Motor neuron (in vitro differentiated cells): ENCODE data around the gene ENTR1. TPM values are rescaled to one million over a fixed set of nuclear protein-coding genes. Genes with fewer than 3 reads are reported as not detected.
"Not testable (repeated sequence)": the region's sequence is repeated elsewhere in the genome, so short reads cannot be mapped to it uniquely, and the experiment has no call there.

Experiments
- ATAC-seq, 8 experiments: fragments of 200-7000 bp; cut with Tn5 transposase; replicated peaks in 6 of 8; 2 replicates each; pipeline ENCODE4 v1.8.0; 2021; ENCODE audit warnings: mild to moderate bottlenecking in 8 of 8, moderate library complexity in 8 of 8
- H3K27ac ChIP-seq, 2 donors: fragments of 250-450 bp; sonication (Bioruptor Pico); 2 replicates each; pipeline ENCODE4 v1.9.0; 2021; ENCODE audit warnings: antibody characterized with exemption in 2 of 2, mild to moderate bottlenecking in 2 of 2, moderate library complexity in 1 of 2
- H3K4me1 ChIP-seq, 2 donors: fragments of 250-450 bp; sonication (Bioruptor Pico); replicated peaks in 1 of 2; 2 replicates each; pipeline ENCODE4 v1.6.1; 2021; ENCODE audit warnings: antibody characterized with exemption in 2 of 2, mild to moderate bottlenecking in 2 of 2, moderate library complexity in 1 of 2
- H3K4me3 ChIP-seq, 5 donors: fragments of 250-450 bp; sonication (Bioruptor Pico); 2 replicates each; pipeline ENCODE4 v1.9.0; 2021; ENCODE audit warnings: antibody characterized with exemption in 5 of 5, mild to moderate bottlenecking in 5 of 5, moderate library complexity in 4 of 5
- WGBS, 10 experiments: fragments of 450-650 bp; shearing (Covaris generic); methylation state at CpG; one replicate each; pipeline ENCODE4 v1.0.0; 2022; 5-methylcytosine and 5-hydroxymethylcytosine counted together
- in situ Hi-C, 9 experiments: fragments of 400-800 bp; cut with MboI; loops; one replicate each; pipeline ENCODE4 v1.15.0; 2021; ENCODE audit warnings: low sequenced_read_pairs in 9 of 9, low pct_unique_long_range_greater_than_20kb in 2 of 9; ENCODE audit not compliant: unreplicated experiment in 9 of 9
- total RNA-seq, 8 experiments: library from RNA; unstranded; fragments of 300-600 nt; gene quantifications; 2 replicates each; pipeline versions ENCODE4 v1.2.3 to v1.2.4, GENCODE V29; 2022

Gene ENTR1
- total RNA-seq, 8 experiments from 2014 or later = 15.9 to 97.7 (median 29.6) TPM

GRCh38 chr9:136423432-136424146 is 13.2 kb upstream of the ENTR1 start:
- no peak overlapping the region for H3K27ac ChIP-seq
- no peaks in the 10 kb centered on the region for H3K4me1 ChIP-seq
- no peak overlapping the region for H3K4me3 ChIP-seq
- no peak for ATAC-seq
- in situ Hi-C loops = no loop called here
- WGBS, 10 experiments = 90 to 100% (median 94%) methylated on average over 4 to 15 of the region's 43 CpGs; no CpG with 5 or more reads in 5 of the 10 experiments

GRCh38 chr9:136422876-136423275 is 12.5 kb upstream of the ENTR1 start:
- H3K27ac ChIP-seq = no peak overlapping the region
- whole genome bisulfite sequencing, 10 experiments = 90 to 100% (median 97%) methylated on average over 1 to 21 of the region's 26 CpGs; no CpG with 5 or more reads in 5 of the 10 experiments
- no peaks in the 10 kb centered on the region for H3K4me1 ChIP-seq
- peak in 2 of 8 experiments; percentile 17 to 23 for ATAC-seq
- H3K4me3 ChIP-seq = no peak overlapping the region
- in situ Hi-C loops = no loop called here

- in situ Hi-C loops = no loop called here
- Histone ChIP-seq H3K27ac (no peak overlapping the region), H3K4me3 (no peak overlapping the region), H3K4me1 (no peaks in the 10 kb centered on the region)
- 96% methylated on average over 4 of the region's 21 CpGs; no CpG with 5 or more reads in 9 of the 10 experiments for WGBS, 10 experiments
- peak in 3 of 8 experiments; percentile 5 to 7 (median 7) for ATAC-seq
Measured at GRCh38 chr9:136421791-136422190, 11.4 kb upstream of the ENTR1 start.

DNA sequence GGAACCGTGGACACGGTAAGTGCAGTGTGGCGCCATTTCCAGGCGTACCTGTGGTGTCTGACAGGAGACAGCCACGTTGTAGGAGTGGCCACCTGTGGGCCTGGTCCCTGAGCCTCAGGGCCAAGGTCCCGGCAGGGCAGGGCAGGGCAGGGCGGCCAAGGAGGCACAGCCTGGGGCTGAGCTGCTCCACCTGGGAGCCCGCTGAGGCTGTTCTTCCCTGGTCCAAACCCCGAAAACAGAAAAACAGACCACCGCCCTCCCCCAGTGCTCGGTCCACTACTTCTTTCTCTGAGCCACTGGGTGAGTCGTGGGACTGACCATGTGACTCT is 8.6 kb upstream of the ENTR1 start:
- in situ Hi-C loops = no loop called here
- Histone ChIP-seq H3K4me3 (no peak overlapping the region), H3K27ac (no peak overlapping the region), H3K4me1 (no peaks in the 10 kb centered on the region)
- no peak for ATAC-seq
- WGBS, 10 experiments = 83 to 100% (median 100%) methylated on average over 1 to 8 of the region's 12 CpGs; no CpG with 5 or more reads in 5 of the 10 experiments

DNA sequence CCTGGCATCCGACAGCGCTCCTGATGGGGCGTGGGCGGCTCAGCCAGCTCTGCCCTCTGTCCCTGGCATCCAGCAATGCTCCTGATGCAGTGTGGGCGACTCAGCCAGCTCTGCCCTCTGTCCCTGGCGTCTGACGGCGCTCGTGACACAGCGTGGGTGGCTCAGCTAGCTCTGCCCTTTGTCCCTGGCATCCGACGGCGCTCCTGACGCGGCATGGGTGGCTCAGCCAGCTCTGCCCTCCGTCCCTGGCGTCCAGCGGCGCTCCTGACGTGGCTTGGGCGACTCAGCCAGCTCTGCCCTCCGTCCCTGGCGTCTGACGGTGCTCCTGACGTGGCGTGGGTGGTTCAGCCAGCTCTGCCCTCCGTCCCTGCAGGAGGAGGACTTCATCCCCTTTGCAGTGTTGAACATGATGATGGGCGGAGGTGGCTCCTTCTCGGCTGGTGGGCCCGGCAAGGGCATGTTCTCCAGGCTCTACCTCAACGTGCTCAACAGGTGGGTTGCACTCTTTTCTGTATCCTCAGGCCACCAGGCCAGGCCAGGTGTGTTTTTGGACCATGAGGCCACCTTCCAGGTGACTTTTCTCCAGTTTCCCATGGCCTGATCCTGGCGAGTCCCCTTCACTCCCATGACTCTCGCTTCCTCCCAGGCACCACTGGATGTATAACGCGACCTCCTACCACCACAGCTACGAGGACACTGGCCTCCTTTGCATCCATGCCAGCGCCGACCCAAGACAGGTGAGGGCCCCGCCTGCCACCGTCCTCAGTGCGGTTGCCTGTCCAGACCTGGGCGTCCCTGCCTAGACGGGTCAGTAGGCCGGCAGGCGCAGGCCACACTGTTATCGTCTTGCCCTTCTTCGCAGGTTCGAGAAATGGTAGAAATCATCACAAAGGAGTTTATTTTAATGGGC is 8.0 kb upstream of the ENTR1 start:
- no peaks in the 10 kb centered on the region for H3K4me1 ChIP-seq
- no peak overlapping the region for H3K4me3 ChIP-seq
- no peak overlapping the region for H3K27ac ChIP-seq
- WGBS, 10 experiments = 87 to 100% (median 96%) methylated on average over 2 to 18 of the region's 48 CpGs; no CpG with 5 or more reads in 4 of the 10 experiments
- in situ Hi-C loops = no loop called here
- ATAC-seq = peak in 1 of 8 experiments; percentile 9

GRCh38 chr9:136416914-136417313 is 6.5 kb upstream of the ENTR1 start:
- Histone ChIP-seq H3K4me1 (peaks cover 0 to 1% of the 10 kb centered on the region in 2 donors), H3K4me3 (no peak overlapping the region), H3K27ac (no peak overlapping the region)
- in situ Hi-C loops = no loop called here
- 70 to 97% (median 92%) methylated on average over 2 to 19 of the region's 19 CpGs; no CpG with 5 or more reads in 3 of the 10 experiments for WGBS, 10 experiments
- peak in 1 of 8 experiments; percentile 10 for ATAC-seq

DNA sequence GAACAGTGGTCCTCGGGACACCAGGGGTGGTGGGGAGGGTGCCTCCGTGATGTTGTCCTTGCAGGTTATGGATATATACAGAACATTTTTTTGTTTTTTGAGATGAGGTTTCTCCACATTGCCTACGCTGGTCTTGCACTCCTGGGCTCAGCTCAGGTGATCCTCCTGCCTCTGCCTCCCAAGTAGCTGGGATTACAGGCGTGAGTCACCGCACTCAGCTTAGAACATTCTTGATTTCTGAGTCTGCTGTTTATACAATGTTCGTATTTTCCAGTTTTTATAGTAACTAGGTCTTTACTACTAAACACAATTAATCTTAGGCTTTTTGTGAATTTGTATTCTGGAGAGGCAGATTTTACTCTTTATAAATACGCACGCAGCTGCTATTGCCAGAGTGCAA is 6.0 kb upstream of the ENTR1 start:
- 83 to 100% (median 96%) methylated on average over 1 to 8 of the region's 8 CpGs; no CpG with 5 or more reads in 1 of the 10 experiments for WGBS, 10 experiments
- Histone ChIP-seq H3K27ac (no peak overlapping the region), H3K4me1 (peaks cover 3 to 6% of the 10 kb centered on the region in 2 donors), H3K4me3 (no peak overlapping the region)
- in situ Hi-C loops = no loop called here
- no peak for ATAC-seq

- 40 to 91% (median 72%) methylated on average over 1 to 6 of the region's 9 CpGs; no CpG with 5 or more reads in 2 of the 10 experiments for WGBS, 10 experiments
- in situ Hi-C loops = no loop called here
- no peak overlapping the region for H3K27ac ChIP-seq
- H3K4me3 ChIP-seq = no peak overlapping the region
- peak in 1 of 8 experiments; percentile 44 for ATAC-seq
- H3K4me1 ChIP-seq = peaks cover 12 to 14% of the 10 kb centered on the region in 2 donors
Measured at GRCh38 chr9:136412962-136413361, 2.5 kb upstream of the ENTR1 start.

GRCh38 chr9:136411378-136411777 is 964 bp upstream of the ENTR1 start:
- ATAC-seq = no peak
- H3K4me3 ChIP-seq = peak overlapping the region; percentile 71 to 98 (median 81)
- H3K4me1 ChIP-seq = peaks cover 12 to 14% of the 10 kb centered on the region in 2 donors
- 0 to 85% (median 44%) methylated on average over 1 to 4 of the region's 4 CpGs for WGBS, 10 experiments
- peak overlapping the region; percentile 89 to 98 for H3K27ac ChIP-seq
- in situ Hi-C loops = no loop called here

- H3K4me1 ChIP-seq = peaks cover 12 to 14% of the 10 kb centered on the region in 2 donors
- H3K4me3 ChIP-seq = peak overlapping the region; percentile 71 to 98 (median 81)
- peak overlapping the region; percentile 89 to 98 for H3K27ac ChIP-seq
- peak; percentile 41 to 67 (median 57) for ATAC-seq
- in situ Hi-C loops = no loop called here
- 0 to 52% (median 6%) methylated on average over 1 to 22 of the region's 71 CpGs; no CpG with 5 or more reads in 3 of the 10 experiments for whole genome bisulfite sequencing, 10 experiments
Measured at GRCh38 chr9:136409557-136410455, 608 bp downstream of the ENTR1 start.

DNA sequence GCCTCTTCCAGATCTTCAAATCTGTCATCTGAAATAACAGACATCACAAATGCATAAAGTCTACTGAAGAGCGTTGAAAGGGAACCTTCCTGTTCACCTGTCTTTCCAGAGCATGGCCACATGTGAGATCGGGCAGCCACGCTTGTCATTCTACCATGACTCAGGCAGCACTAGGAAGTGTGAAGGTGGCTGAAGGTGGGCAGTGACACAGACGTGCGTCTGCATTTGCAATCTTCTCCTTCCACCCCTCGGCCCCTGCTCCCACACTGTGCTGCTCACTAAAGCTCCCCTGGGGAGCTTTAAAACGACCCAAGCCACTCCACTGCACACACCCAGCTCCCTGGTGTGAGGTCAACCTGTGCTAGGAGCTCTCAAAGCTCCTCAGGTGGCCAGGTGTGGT is 2.5 kb downstream of the ENTR1 start:
- 90 to 100% (median 100%) methylated on average over 1 to 5 of the region's 7 CpGs; no CpG with 5 or more reads in 6 of the 10 experiments for WGBS, 10 experiments
- in situ Hi-C loops = no loop called here
- peaks cover 12 to 14% of the 10 kb centered on the region in 2 donors for H3K4me1 ChIP-seq

DNA sequence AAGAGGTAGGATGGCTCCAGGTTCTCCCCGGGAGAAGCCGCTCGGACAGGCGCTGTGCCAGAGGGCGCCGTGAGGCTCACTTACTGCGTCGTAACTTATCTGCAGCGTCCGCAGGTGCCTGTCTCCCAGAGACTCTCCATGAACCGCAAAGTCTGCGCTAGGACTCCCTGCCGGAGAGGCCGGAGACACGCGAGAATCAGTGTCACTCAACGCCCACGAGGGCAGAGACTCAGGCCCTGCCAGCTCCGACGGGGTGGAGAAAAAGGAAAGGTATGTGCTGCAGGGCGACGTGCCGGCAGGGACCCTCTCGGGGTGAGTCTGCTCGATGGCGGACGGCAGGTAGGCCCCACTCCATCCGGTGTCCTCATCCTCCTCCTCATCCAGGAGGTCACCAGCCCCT is 3.4 kb downstream of the ENTR1 start:
- ATAC-seq, in situ Hi-C loops, H3K4me3 ChIP-seq, H3K27ac ChIP-seq: not testable (repeated sequence)
- WGBS, 10 experiments = 93 to 100% (median 96%) methylated on average over 5 to 16 of the region's 28 CpGs; no CpG with 5 or more reads in 7 of the 10 experiments
- peaks cover 12 to 14% of the 10 kb centered on the region in 2 donors for H3K4me1 ChIP-seq

More for the DNA sequence above, 2.5 kb downstream of the ENTR1 start:
- Histone ChIP-seq H3K27ac (no peak overlapping the region), H3K4me3 (no peak overlapping the region)
- ATAC-seq = no peak
